Fibroblast of peridontal ligament (primary cell): ENCODE results near the gene EGLN2.
"Not testable (repeated sequence)": the region's sequence is repeated elsewhere in the genome, so short reads cannot be mapped to it uniquely, and the experiment has no call there.

Source experiments
- DNase-seq: peaks from one replicate; pipeline ENCODE4 v3.0.0-alpha.2; 2010; ENCODE audit errors: extremely low read depth

EGLN2 gene

DNA sequence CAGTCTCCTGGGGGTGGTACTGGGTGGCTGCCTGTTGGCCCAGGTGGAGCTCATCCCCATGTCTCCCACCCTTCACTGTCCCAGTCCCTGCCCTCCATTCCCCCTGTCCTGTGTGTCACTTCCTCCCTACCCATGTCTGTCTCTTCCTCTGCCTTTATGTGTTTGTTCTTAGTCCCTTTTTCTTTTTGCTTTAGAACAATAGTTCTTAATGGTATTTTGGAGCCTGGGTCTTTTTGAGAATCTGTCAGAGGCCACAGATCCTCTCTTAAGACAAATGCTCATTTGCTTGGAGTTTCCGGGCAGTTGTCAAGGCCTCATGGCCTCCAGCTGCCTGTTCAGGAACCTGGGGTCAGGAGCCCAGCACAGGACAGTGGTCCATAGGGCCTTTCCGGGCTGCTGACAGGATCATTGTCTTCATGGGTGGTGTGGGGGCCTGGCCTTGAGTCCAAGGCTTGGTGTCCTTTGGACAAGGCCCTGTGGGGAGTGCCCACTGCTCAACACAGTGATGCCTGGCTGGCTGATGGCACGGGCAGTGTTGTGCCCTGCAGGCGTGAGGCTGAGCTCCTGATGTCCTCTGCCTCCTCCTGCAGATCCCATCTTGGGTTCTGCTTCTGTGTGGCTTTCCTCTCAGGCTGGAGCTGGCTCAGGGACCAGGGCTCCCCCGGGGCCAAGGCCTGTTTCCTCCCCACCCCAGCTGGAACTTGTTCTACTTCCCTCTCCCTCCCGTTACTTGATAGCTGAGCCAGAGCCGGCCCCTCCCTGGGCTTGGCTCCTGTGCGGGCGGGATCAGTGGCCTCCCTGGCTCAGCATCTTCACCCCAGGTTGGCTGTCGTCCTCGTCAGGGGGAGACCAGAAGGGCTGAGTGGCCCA is 3.5 kb downstream of the EGLN2 start:
- no peak for DNase-seq

DNA sequence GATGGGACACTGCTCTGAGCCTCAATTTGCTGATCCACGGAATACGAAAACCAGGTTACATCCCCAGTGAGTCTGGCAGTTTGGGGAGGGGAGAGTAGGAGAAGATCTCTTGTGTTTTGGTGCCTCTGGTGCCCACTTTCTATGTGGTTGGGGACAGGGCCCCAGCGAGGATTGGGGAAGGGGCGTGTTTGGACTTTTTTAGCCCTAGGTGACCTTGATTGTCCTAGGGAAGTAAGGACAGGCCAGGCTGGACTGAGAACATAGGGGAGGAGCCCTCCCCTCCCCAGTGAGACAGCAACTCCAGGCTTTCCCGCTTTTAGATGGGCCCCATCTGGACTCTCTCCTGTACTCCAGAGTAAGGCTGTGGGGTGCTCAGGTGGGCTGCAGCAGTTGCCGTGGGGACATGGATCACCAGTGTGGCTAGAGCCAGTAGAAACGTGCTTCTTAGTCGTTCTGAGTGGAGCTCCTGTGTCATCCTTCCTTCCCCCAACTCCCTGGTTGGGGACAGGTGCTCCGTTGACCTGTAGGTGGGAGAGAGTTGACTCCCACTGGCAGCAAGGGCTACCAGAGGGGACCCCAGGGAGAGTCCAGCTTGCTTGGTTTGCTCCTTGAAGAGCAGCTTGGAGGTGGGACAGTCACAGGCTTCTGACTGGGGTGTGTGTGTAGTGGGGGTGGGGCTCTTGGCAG is 4.3 kb downstream of the EGLN2 start:
- DNase-seq = no peak

DNA sequence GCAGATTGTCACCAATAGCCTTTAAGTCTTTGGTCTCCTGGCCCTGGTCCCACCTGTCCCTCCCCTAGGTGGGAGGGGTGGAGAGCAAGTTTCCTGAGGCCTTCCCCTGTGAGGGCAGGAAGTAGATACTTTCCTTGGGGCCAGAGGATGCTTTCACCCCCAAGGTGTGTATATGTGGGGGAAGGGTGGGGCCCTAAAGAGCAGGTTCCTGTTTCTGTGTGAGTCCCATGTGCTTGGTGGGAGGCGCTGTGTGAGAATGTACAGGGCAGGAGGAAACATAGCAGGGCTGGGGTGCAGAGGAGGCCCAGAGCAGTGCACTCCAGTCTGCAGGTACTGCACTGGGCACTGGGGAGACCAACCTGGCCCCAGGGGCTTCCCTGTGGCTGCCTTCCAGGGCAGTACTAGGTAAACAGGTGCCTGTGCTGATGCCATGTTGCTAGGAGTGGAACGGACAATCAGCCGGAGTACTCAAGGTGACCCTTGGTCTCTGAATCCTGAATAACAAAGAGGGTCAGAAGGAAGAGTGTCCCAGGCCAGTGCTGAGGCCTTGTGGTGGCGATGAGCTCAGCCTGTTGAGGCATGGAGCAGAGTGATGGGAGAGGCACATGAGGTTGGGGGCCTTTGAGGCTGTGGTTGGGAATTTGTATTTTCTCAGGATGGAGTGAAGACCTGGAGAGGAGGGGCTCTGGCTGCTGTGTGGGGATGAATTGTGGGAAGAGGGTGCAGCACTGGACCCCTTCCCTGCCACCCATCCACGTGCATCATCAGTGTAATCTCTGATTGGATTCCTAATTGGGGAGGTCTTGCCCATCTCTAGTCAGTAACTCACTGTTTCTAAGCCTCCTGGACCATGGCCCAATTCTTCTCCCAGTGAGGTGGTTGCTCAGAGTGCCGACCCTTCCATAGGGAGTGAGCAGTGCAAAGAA is 5.1 kb downstream of the EGLN2 start:
- no peak for DNase-seq

DNA sequence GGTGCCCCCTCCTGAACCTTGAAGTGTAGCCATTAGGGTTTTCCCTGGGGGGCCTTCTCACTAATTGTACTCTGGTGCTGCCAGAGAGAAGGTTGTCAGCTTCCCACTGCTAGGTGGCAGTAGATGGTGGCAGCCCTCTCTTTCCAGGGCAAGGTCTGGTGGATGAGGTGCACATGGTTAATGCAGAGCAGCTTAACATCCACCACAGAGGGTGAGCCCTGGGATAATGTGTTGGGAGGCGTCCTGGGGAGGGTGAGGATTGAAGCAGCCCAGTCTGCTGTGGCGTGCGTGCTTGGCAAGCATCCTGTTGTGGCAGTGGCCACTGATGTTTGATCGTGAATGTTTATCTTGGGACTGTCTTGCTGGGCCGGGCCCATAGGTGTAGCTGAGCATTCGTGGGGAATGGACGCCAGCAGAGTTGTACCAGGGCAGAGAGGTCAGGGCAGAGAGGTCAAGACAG is 5.8 kb downstream of the EGLN2 start:
- DNase-seq = no peak

DNA sequence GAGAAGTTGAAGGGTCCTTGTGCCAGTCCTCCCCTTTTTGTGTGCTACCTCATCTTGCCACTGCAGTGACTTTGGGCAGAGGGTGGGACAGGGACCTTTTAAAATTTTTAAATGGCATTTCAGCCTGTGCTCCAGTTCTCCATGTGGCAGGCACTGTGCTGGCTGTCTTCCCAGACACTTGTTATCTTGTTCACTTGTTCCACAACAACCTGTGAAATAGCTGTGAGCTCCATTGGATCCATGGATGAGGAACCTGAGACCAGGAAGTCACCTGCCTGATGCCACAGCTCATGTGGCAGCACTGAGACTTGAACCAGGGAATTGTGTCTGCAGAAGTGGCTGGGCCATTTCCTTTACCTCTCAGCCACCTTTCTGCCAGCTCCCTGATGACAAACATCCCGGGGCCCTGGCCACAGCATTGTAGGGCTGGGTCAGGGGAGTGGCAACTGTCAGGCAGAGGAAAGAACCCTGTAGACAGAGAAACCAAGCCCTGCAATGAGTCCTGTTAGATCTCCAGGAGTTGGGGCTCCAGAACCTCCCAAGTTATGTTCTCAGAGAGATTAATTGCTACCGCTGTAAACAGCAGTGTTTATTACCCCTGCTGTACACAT is 6.4 kb downstream of the EGLN2 start:
- DNase-seq = no peak

DNA sequence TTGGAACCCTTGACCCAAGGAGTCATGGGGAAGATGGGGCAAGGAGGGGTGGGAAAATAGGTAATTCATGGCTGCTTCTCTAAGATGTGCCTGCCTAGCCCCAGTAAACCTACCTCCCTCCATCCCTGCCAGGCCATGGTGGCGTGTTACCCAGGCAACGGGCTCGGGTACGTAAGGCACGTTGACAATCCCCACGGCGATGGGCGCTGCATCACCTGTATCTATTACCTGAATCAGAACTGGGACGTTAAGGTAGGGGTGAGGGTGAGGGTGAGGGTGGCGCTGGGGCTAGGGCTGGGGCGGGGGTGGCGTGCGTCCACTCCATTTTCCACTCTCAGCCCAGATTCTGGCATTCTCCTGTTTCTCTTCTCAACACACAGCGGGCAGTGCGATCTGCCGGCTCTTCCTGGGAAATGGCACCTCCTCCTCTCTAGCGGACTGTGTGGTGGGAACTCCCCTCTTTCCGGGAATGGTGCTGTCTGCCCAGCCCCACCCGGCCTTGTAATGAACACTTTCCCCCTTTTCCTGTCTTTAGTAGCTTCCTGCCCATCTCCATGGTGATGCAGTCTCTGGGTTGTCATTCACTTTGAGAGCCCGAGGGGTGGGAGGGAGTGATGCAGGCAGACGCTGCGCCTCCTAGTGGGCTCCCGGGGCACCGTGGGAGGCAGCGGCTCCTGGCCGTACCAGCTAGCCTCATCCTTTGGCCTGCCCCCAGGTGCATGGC is 7.6 kb downstream of the EGLN2 start:
- DNase-seq = peak; percentile 92

DNA sequence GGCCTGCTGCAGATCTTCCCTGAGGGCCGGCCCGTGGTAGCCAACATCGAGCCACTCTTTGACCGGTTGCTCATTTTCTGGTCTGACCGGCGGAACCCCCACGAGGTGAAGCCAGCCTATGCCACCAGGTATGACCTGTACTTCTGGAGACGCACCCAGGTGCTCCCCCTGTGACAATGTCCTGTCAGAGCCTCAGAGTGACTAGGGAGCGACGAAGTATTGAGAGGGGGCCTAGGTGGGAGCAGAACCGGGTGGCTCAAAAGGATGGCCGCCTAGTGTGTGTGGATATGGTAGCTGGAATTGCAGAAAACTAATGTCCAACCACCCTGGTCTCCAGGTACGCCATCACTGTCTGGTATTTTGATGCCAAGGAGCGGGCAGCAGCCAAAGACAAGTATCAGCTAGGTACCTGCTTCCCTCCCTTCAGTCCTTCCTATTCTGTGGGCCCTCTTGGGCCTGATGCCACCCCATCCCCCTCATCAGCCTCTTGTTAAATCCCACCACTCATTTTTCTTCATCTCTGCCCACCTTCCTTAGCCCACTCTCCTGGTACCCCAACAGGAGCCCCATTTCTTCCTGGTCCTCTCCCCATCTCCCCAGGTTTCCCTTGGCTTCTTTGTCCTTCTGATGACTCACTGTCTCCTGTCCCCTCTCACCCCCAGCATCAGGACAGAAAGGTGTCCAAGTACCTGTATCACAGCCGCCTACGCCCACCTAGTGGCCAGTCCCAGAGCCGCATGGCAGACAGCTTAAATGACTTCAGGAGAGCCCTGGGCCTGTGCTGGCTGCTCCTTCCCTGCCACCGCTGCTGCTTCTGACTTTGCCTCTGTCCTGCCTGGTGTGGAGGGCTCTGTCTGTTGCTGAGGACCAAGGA is 8.4 kb downstream of the EGLN2 start:
- no peak for DNase-seq

DNA sequence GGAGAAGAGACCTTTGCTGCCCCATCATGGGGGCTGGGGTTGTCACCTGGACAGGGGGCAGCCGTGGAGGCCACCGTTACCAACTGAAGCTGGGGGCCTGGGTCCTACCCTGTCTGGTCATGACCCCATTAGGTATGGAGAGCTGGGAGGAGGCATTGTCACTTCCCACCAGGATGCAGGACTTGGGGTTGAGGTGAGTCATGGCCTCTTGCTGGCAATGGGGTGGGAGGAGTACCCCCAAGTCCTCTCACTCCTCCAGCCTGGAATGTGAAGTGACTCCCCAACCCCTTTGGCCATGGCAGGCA is 9.0 kb downstream of the EGLN2 start:
- no peak for DNase-seq

DNA sequence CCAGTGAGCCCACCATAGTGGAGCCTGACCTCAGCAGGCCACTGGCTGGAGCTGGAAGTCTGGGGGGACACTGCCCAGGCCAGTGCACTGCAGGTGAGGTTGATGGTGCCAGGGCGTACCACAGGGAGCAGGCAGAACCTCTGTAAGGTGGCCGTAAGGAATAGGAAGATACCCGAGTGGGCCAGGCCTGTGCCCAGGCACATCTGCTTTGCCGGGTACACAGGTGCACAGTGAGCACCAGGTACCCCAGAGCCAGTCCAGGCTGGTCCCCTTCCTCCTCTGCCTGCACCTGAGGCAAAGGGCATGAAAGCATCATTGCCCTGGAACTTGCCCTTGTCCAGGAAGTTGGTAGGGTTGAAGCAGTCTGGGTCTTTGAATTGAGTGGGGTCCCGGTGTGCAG is 9.5 kb downstream of the EGLN2 start:
- no peak for DNase-seq

DNA sequence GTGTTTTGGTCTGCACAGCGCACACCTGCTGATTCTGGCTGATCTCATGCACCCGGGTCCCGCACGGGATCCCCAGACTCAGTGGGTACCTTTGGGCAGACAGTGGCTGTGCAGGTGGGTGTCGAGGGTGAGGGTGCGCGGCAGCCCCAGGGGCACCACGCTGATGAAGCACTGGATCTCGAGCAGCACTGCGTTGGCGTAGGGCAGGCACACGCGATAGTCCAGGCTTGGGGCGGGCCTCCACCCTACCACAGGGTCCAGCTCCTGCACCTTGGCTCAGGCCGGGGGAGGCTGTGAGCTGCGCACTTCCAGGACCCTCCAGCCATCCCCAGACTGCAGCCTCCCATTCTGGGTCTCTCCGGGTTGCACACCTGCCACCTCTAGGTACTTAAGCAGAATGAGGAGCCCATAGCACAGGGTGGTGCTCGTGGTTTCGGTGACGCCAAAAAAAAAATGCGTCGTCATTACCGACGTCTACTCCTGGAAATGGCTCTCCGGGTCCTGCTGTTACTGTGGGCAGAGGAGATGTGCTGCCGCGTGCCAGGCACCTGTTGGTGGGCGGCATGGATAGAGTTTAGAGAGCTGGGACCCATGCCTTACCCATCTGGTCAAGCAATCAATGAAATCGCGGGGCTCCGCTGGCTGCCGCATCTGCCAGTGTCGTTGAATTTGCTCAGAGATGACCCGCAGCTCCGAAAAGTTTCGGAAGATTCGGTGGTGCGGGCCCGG is 10.5 kb downstream of the EGLN2 start:
- DNase-seq = no peak

DNA sequence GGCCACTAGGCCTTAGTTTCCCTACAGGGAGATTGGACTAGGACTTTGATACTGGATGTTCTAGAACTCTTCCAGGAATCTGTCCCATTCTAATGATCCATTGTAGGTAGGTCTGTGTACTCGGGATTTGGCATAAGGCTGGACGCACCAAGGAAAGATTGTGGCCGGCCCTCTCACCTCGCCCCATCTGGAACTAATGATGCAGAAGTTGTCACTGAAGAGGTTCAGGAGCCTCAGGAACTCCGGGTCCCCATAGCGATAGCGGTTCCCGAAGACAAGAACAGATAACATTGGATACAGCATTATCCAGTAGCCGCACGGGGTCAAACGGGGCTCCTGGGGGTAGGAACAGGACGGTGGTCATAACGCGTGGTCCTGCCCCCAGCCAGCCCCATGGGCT is 11.2 kb downstream of the EGLN2 start:
- no peak for DNase-seq

DNA sequence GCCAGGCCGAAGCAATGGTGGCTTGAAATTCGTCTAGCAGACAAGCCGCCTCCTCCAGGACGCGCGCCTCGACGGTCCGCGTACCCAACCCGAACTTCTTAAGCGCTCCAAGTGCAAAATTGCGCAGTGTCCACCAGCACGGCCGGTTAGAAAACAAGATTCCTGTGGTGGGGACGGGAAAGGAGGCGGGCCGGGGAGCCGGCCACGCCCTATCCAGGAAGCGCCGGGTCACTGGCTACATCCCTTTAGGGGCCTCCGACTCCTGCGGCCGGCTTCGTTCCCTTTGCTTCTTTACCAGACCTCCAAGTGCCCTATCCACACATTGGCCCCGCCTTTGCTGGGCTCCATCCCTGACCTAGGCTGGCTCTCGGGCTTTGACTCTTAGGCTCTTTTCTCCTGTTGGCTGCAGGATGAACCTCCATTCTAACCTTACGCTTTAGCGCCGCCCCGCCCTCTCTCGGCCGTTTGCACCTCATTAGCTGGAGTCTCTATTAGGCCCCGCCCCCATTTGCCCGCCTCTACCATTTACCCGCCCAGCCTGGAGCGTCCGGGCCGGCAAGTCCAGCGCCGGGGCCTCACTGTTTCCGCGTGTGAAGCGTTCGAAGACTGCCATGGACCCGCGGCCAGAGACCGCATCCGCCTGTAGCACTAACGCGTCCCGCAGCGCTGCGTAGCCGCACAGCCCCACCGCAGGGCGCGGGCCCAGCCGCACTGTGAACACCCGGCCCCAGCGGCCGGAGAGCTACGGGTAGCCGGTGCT is 11.8 kb downstream of the EGLN2 start:
- DNase-seq = peak; percentile 64

DNA sequence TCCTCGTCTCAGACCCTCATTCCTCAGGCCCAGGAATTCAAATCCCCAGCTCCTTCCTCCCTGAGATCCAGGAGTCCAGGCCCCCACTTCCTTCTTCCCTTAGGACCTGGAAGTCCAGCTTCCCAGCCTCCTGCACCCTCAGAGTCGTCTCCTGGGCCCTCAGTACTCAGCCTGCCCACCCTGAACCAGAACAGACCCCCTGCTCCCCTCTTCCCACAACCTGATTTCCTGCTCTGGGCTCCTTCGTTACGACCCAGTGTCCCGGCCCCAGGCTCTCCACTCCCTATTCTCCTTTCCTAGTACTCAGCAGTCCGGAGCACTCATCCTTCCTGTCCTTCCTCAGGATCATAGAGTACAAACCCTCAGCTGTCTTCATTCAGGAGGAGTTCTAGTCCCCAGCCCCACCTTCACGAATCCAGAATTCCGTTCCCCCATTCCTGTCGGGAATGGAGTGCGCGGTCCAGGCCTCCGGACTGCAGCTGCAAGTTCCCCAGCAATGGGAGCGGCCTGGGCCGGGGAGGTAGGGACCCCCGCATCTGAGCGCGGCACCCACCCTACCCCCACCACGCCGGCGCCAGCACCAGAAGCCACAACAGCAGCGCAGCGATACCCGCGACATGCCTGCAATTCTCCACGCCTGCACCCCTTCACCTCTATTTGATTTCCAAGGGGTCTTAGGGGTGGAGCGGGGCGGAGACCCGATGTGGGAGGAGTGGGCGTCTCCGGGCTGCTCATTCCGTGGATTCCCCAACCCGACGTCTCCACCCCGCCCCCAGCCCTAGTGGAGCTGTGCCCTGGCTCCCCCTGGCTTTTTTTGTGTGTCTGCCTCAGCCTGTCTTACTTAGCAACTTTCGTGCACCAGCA is 12.7 kb downstream of the EGLN2 start:
- DNase-seq = no peak

DNA sequence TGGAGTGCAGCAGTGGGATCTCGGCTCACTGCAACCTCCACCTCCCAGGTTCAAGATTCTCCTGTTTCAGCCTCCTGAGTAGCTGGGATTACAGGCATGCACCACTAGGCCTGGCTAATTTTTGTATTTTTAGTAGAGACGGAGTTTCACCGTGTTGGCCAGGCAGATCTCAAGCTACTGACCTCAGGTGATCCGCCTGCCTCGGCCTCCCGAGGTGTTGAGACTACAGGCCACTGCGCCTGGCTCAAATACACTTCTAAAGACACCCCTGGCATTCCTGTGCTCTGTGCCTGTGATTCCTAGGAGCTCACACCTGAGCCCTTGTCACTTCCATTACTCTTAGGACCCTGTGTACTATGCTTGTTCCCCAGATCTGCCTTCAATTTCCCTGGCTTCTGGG is 13.6 kb downstream of the EGLN2 start:
- not testable (repeated sequence) for DNase-seq

DNA sequence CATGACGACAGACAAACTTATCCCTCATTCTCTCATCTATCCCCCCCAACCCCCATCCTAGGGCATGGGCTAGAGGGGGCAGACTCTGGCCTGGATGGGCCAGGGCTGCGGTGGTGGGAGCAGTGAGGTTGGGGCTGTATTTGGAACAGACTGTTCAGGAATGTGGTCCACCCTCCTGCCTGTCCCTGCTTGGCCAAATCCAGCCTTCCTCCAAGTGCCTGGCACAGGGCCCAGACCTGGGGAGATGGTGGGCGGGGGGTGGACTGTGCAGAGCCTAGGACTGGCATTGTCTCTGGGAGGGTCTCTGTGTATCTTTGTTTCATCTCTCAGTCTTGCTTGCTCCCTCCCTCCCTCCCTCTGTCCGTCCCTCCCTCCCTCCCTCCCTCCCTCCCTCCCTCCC is 14.2 kb downstream of the EGLN2 start:
- no peak for DNase-seq

DNA sequence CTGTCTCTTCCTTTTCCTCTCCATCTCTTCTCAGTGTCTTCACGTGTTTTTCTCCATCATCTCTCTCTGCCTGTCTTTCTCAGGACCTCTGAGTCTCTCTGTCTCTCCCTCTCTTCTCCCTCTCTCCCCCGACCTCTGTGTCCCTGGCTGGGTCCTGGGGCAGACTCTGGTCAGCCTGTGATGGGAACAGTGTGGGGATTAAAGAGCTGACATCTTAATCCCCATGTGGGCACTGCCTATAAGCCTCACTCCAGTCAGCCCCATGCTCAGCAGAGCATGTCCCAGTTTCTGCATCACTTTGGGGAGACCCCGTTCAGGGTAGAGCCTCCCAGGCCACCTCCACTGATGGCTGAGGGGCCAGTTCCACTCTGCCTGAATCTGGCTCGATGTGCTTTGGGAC is 16.2 kb downstream of the EGLN2 start:
- DNase-seq = no peak

DNA sequence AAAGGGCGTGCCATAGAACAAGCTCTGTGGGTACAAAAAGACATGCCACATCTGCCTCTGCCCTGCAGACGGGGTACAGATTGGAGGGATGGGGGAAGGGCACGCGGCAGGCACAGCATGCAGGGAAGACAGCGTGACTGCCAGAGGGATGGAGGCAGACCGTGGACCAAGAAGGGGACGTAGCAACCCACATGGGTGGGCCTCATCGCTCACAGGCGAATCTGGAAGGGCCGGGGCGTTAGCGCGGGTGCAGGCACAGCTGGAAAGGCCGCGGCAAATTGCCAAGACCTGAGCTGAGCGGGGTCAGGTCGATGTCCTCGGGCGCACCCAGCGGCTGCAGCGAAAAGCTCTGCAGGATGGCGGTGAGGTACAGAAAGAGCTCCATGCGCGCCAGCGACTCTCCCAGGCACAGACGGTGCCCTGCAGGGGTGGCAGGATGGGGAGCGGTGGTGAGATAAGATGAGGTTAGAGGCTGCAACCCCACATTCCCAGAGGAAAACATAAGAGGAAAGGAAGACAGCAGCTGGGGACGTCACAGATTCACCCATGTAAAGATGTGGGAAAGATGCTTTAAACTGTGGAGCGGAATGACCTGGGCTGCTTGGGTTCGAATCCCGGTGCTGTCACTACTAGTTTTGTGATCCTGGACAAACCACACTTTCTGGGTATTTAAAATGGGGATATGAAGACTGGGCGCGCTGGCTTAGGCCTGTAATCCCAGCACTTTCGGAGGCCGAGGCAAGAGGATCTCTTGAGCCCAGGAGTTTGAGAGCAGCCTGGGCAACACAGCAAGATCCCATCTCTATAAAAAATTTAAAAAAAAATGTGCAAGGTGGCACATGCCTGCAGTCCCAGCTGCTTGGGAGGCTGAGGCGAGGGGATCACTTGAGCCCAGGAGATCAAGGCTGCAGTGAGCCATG is 19.7 kb downstream of the EGLN2 start:
- DNase-seq = peak; percentile 44
